HepG2 (cell line): ENCODE measurements around the gene VEGFA. TPM values are rescaled to one million over a fixed set of nuclear protein-coding genes. Genes with fewer than 3 reads are reported as not detected.

ENCODE experiments used
- ERF ChIP-seq: IDR thresholded peaks from 2 replicates; pipeline ENCODE4 v1.6.1; 2018; ENCODE audit warnings: missing biosample characterization, missing genetic modification reagents
- FUBP1 ChIP-seq: sonication (generic); formaldehyde crosslinking; IDR thresholded peaks from 2 replicates; pipeline ENCODE4 v1.5.1; 2020; ENCODE audit warnings: missing genetic modification reagents, mild to moderate bottlenecking, borderline replicate concordance
- GATAD1 ChIP-seq: IDR thresholded peaks from 2 replicates; pipeline ENCODE4 v1.6.1; 2016; ENCODE audit warnings: missing genetic modification reagents, missing compliant biosample characterization
- HNF1B ChIP-seq: sonication (generic); formaldehyde crosslinking; IDR thresholded peaks from 2 replicates; pipeline ENCODE4 v1.5.1; 2020; ENCODE audit warnings: mild to moderate bottlenecking, moderate library complexity, missing genetic modification reagents
- HOMEZ ChIP-seq: IDR thresholded peaks from 2 replicates; pipeline ENCODE4 v1.6.1; 2016; ENCODE audit warnings: low read depth
- IRF9 ChIP-seq: sonication (generic); formaldehyde crosslinking; IDR thresholded peaks from 2 replicates; pipeline ENCODE4 v1.8.0; 2022; ENCODE audit warnings: missing genetic modification reagents, mild to moderate bottlenecking, borderline replicate concordance
- JUN ChIP-seq: sonication (generic); formaldehyde crosslinking; IDR thresholded peaks from 2 replicates; pipeline ENCODE4 v1.4.0; 2020; ENCODE audit warnings: mild to moderate bottlenecking, missing genetic modification reagents
- JUND ChIP-seq: sonication (generic); formaldehyde crosslinking; IDR thresholded peaks from 2 replicates; pipeline ENCODE4 v1.8.0; 2022; ENCODE audit warnings: mild to moderate bottlenecking, missing genetic modification reagents
- KLF6 ChIP-seq: IDR thresholded peaks from 2 replicates; pipeline ENCODE4 v1.8.0; 2016; ENCODE audit warnings: missing biosample characterization, missing genetic modification reagents
- MXD3 ChIP-seq: IDR thresholded peaks from 2 replicates; pipeline ENCODE4 v1.6.1; 2016; ENCODE audit warnings: mild to moderate bottlenecking, missing biosample characterization, missing genetic modification reagents
- POLR2AphosphoS2 ChIP-seq: IDR thresholded peaks from 2 replicates; pipeline ENCODE4 v1.6.1; 2011; ENCODE audit warnings: low read depth, low read length, improper control_type of control experiment
- RCOR2 ChIP-seq: IDR thresholded peaks from 2 replicates; pipeline ENCODE4 v1.6.1; 2016; ENCODE audit warnings: missing biosample characterization, missing genetic modification reagents
- RFX3 ChIP-seq: IDR thresholded peaks from 2 replicates; pipeline ENCODE4 v1.6.1; 2016; ENCODE audit warnings: missing biosample characterization, missing genetic modification reagents
- SOX6 ChIP-seq, 2 experiments: fragments of 450-650 bp in 1 of 2; sonication (generic) in 1 of 2; formaldehyde crosslinking in 1 of 2; IDR thresholded peaks; 2 replicates each; pipeline versions ENCODE4 v1.4.0 to v1.6.1; 2017 to 2020; ENCODE audit warnings: antibody characterized with exemption in 1 of 2, mild to moderate bottlenecking in 1 of 2, missing genetic modification reagents in 1 of 2
- USF2 ChIP-seq, 2 experiments: sonication (generic) in 1 of 2; formaldehyde crosslinking in 1 of 2; IDR thresholded peaks; 2 replicates each; pipeline versions ENCODE4 v1.5.1 to v1.6.1; 2011 to 2020; ENCODE audit warnings: borderline replicate concordance in 1 of 2, low read depth in 1 of 2, low read length in 1 of 2, mild to moderate bottlenecking in 1 of 2, missing genetic modification reagents in 1 of 2, moderate library complexity in 1 of 2
- ZNF30 ChIP-seq: sonication (generic); formaldehyde crosslinking; IDR thresholded peaks from 2 replicates; pipeline ENCODE4 v1.5.0; 2020; ENCODE audit warnings: mild to moderate bottlenecking, missing genetic modification reagents
- ZNF639 ChIP-seq: conservative IDR thresholded peaks from 2 replicates; pipeline ENCODE4 v1.6.1; 2018; ENCODE audit warnings: missing genetic modification reagents
- ZNF75D ChIP-seq: sonication (generic); formaldehyde crosslinking; IDR thresholded peaks from 2 replicates; pipeline ENCODE4 v1.8.1; 2023; ENCODE audit warnings: missing genetic modification reagents, mild to moderate bottlenecking, borderline replicate concordance
- polyA plus RNA-seq, 8 experiments: library from polyadenylated mRNA; depleted of rRNA in 3 of 8; stranded (reverse) in 7 of 8; unstranded in 1 of 8; fragments of >200 nt; fragmentation: Illumina TruSeq in 4 of 8; extraction: Trizol in 4 of 8; gene quantifications; 2 replicates each; pipeline versions ENCODE4 v1.2.1 to v1.2.3, GENCODE V29; 2011 to 2016; ENCODE audit warnings: low read depth in 4 of 8, missing spikeins in 1 of 8, mixed read lengths in 1 of 8; ENCODE audit not compliant: insufficient read depth in 1 of 8
- total RNA-seq, 5 experiments: library from RNA; depleted of rRNA; stranded (reverse); fragments of >200 nt; fragmentation: Illumina TruSeq; extraction: Trizol; gene quantifications; 2 replicates each; pipeline ENCODE4 v1.2.3, GENCODE V29; 2016; ENCODE audit warnings: low read depth in 1 of 5

Gene VEGFA
- total and polyA plus RNA-seq, 2 of the 13 experiments (the other 11 are each of a cell fraction or from before 2014, with no cell fraction given): 68.1 to 629 TPM

GRCh38 chr6:43724914-43725642 lies 44.9 kb upstream of the VEGFA start (continued):
- TF ChIP-seq JUND (CRISPR knock-in tag) (0 out of 2 replicates have a peak, but pooled peaks have one; percentile 27), USF2 (IDR thresholded peaks at IDR 0.05; ENCODE audit: low read depth, low read length) (no peak), USF2 (CRISPR knock-in tag; IDR thresholded peaks at IDR 0.05; ENCODE audit: borderline replicate concordance) (peak; percentile 13; the same call in 1 of the 2 replicates), KLF6 (CRISPR knock-in tag) (peak; percentile 93), IRF9 (CRISPR knock-in tag) (no peak; the same call in 1 of the 2 replicates), ZNF30 (CRISPR knock-in tag) (no peak), JUN (CRISPR knock-in tag) (no peak), POLR2AphosphoS2 (no peak), RCOR2 (no peak), RFX3 (CRISPR knock-in tag) (no peak), HNF1B (CRISPR knock-in tag) (peak; percentile 79), FUBP1 (CRISPR knock-in tag) (no peak), GATAD1 (CRISPR knock-in tag) (peak; percentile 74), MXD3 (CRISPR knock-in tag) (peak; percentile 72), SOX6 (IDR thresholded peaks at IDR 0.05) (no peak), SOX6 (CRISPR knock-in tag; IDR thresholded peaks at IDR 0.05) (peak; percentile 91), ZNF639 (CRISPR knock-in tag) (peak; percentile 39; the same call in 1 of the 2 replicates), ERF (CRISPR knock-in tag) (peak; percentile 92), HOMEZ (CRISPR knock-in tag) (0 out of 2 replicates have a peak, but pooled peaks have one; percentile 41), ZNF75D (no peak)
